Mesenchymal stem cell (in vitro differentiated cells and primary cell): Measurements from ENCODE around the gene FAT1.

ENCODE experiments used
- DNase-seq: peaks from one replicate; pipeline ENCODE4 v3.0.0-alpha.2; 2013
- H2AFZ ChIP-seq: one replicate; pipeline ENCODE4 v1.6.1; 2013; ENCODE audit warnings: low read depth, mild to moderate bottlenecking, control low read depth, inconsistent platforms, low read length, moderate library complexity
- H2AK5ac ChIP-seq: 2 replicates; pipeline ENCODE4 v1.6.1; 2013; ENCODE audit warnings: low read length, moderate library complexity, mild to moderate bottlenecking, inconsistent platforms; ENCODE audit not compliant: severe bottlenecking
- H2BK120ac ChIP-seq: one replicate; pipeline ENCODE4 v1.6.1; 2013; ENCODE audit warnings: low read depth, mild to moderate bottlenecking, inconsistent platforms, low read length, moderate library complexity
- H2BK12ac ChIP-seq, 2 experiments: one replicate each; pipeline ENCODE4 v1.6.1; 2013; ENCODE audit warnings: inconsistent platforms in 2 of 2, low read length in 2 of 2, mild to moderate bottlenecking in 2 of 2, moderate library complexity in 2 of 2, control low read depth in 1 of 2
- H2BK15ac ChIP-seq: one replicate; pipeline ENCODE4 v1.6.1; 2013; ENCODE audit warnings: mild to moderate bottlenecking, low read depth, inconsistent platforms; ENCODE audit not compliant: poor library complexity, severe bottlenecking
- H2BK5ac ChIP-seq: 2 replicates; pipeline ENCODE4 v1.6.1; 2013; ENCODE audit warnings: low read depth, mild to moderate bottlenecking, low read length, control low read depth, inconsistent platforms; ENCODE audit not compliant: poor library complexity, severe bottlenecking
- H3K14ac ChIP-seq, 2 experiments: one replicate each; pipeline ENCODE4 v1.6.1; 2013; ENCODE audit warnings: inconsistent platforms in 2 of 2, low read length in 2 of 2, control low read depth in 1 of 2, mild to moderate bottlenecking in 1 of 2, moderate library complexity in 1 of 2
- H3K18ac ChIP-seq, 2 experiments: one replicate each; pipeline ENCODE4 v1.6.1; 2013; ENCODE audit warnings: inconsistent platforms in 2 of 2, low read length in 2 of 2, control low read depth in 1 of 2, low read depth in 1 of 2, mild to moderate bottlenecking in 1 of 2
- H3K23ac ChIP-seq, 2 experiments: one replicate each; pipeline ENCODE4 v1.6.1; 2013; ENCODE audit warnings: inconsistent platforms in 2 of 2, low read length in 2 of 2, mild to moderate bottlenecking in 2 of 2, moderate library complexity in 2 of 2, control low read depth in 1 of 2
- H3K27ac ChIP-seq: 2 replicates; pipeline ENCODE4 v1.5.1; 2013; ENCODE audit warnings: mild to moderate bottlenecking, moderate library complexity, low read length, control low read depth, inconsistent platforms; ENCODE audit not compliant: poor library complexity, severe bottlenecking
- H3K27me3 ChIP-seq, 2 experiments: 2 replicates each; pipeline versions ENCODE4 v1.6.1 to v1.7.0; 2013; ENCODE audit warnings: low read length in 2 of 2, mild to moderate bottlenecking in 2 of 2, moderate library complexity in 2 of 2, control low read depth in 1 of 2, inconsistent platforms in 1 of 2; ENCODE audit not compliant: control insufficient read depth in 1 of 2, insufficient read depth in 1 of 2
- H3K36me3 ChIP-seq, 2 experiments: 2 replicates each; pipeline versions ENCODE4 v1.6.1 to v1.7.0; 2013; ENCODE audit warnings: low read length in 2 of 2, control low read depth in 1 of 2, inconsistent platforms in 1 of 2, low read depth in 1 of 2, mild to moderate bottlenecking in 1 of 2; ENCODE audit not compliant: insufficient read depth in 2 of 2, control insufficient read depth in 1 of 2
- H3K4ac ChIP-seq, 2 experiments: one replicate each; pipeline ENCODE4 v1.6.1; 2013; ENCODE audit warnings: inconsistent platforms in 2 of 2, low read length in 2 of 2, mild to moderate bottlenecking in 2 of 2, moderate library complexity in 2 of 2, control low read depth in 1 of 2, low read depth in 1 of 2
- H3K4me1 ChIP-seq: 2 replicates; pipeline ENCODE4 v1.6.1; 2013; ENCODE audit warnings: low read depth, low read length, control low read depth; ENCODE audit not compliant: control insufficient read depth, insufficient read depth
- H3K4me2 ChIP-seq: 2 replicates; pipeline ENCODE4 v1.6.1; 2013; ENCODE audit warnings: low read length, mild to moderate bottlenecking, inconsistent platforms; ENCODE audit not compliant: poor library complexity, severe bottlenecking
- H3K4me3 ChIP-seq, 2 experiments: 2 replicates each; pipeline versions ENCODE4 v1.5.1 to v1.7.0; 2013; ENCODE audit warnings: low read length in 2 of 2, mild to moderate bottlenecking in 2 of 2, control low read depth in 1 of 2, low read depth in 1 of 2; ENCODE audit not compliant: insufficient read depth in 1 of 2
- H3K79me1 ChIP-seq: replicated peaks from 2 replicates; pipeline ENCODE4 v1.6.1; 2013; ENCODE audit warnings: mild to moderate bottlenecking, control low read depth, low read length, inconsistent platforms; ENCODE audit not compliant: poor library complexity, severe bottlenecking
- H3K9ac ChIP-seq: 2 replicates; pipeline ENCODE4 v1.7.0; 2013; ENCODE audit warnings: mild to moderate bottlenecking, low read length, moderate library complexity
- H3K9me3 ChIP-seq: 2 replicates; pipeline ENCODE4 v1.7.0; 2013; ENCODE audit warnings: mild to moderate bottlenecking, low read length; ENCODE audit not compliant: control insufficient read depth
- H4K8ac ChIP-seq: one replicate; pipeline ENCODE4 v1.6.1; 2013; ENCODE audit warnings: inconsistent platforms, mild to moderate bottlenecking, low read length, moderate library complexity
- H4K91ac ChIP-seq: one replicate; pipeline ENCODE4 v1.6.1; 2013; ENCODE audit warnings: mild to moderate bottlenecking, low read length, inconsistent platforms
- WGBS: methylation state at CpG from one replicate; pipeline ENCODE4 v1.1.7; 2013; ENCODE audit warnings: mixed read lengths; 5-methylcytosine and 5-hydroxymethylcytosine counted together

Gene FAT1

DNA sequence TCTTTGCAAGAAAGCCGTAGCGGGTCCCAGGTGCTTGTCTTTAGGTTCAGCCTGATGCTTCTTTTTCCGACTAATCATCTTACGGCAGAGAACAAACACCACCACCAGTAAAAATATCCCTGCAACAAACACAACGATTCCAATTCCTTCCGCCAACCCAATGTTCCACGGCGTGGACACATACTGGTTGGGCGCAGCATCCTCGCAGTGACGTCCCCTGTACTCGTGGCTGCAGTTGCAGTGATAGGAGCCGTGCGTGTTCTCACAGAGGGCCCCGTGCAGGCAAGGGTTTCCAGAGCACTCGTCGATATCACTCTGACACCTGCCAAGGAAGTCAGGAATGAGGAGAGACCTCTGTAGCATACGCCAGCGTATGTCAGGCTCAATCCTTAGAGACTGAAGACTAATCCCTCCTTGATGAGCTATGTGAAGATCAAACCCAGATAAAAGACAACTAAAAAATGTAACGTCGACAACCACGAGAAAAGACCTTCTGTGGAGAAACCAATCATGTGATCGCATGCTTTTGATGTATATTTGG, 126.7 kb downstream of the FAT1 start:
- Histone ChIP-seq H3K18ac (no peak overlapping the region), H2AK5ac (no peak overlapping the region), H2BK15ac (no peak overlapping the region), H3K36me3 (peaks cover 56 to 100% of the 10 kb centered on the region in 2 experiments), H3K4me2 (no peak overlapping the region), H2AFZ (no peak overlapping the region), H2BK120ac (no peak overlapping the region), H3K27me3 (no peaks in the 10 kb centered on the region), H2BK12ac (no peak overlapping the region), H3K4me3 (no peak overlapping the region), H3K79me1 (peaks cover 29% of the 10 kb centered on the region), H4K8ac (peak overlapping the region; percentile 12), H3K27ac (no peak overlapping the region), H3K9ac (no peak overlapping the region), H2BK5ac (no peak overlapping the region), H3K4ac (no peak overlapping the region), H3K23ac (no peak overlapping the region), H3K4me1 (no peaks in the 10 kb centered on the region), H3K14ac (no peak overlapping the region), H3K9me3 (no peaks in the 10 kb centered on the region), H4K91ac (no peak overlapping the region)
- no peak for DNase-seq
- 97% methylated on average over 21 of the region's 23 CpGs for WGBS

DNA sequence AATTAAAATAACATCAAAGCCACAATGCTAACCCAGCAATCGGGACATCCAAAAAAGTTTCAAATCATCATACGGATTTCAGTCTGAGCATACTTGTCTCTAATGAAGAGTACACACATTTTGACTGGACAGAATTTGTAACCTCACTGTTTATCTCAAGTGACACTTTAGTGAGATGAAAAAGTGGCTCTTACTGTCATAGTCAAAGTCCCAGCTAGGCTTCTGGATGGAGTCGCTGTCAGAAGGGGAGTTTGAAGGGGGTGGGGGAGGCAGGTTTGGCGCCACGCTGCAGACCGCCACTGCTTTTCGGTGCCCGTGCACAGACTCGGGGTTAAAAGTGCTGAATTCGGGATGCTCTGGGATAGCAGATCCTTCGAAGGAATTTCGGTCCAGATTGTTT, 127.3 kb downstream of the FAT1 start:
- Histone ChIP-seq H2AK5ac (no peak overlapping the region), H3K18ac (no peak overlapping the region), H2AFZ (no peak overlapping the region), H3K4me1 (no peaks in the 10 kb centered on the region), H4K8ac (peak overlapping the region; percentile 2), H3K27me3 (no peaks in the 10 kb centered on the region), H4K91ac (no peak overlapping the region), H2BK120ac (no peak overlapping the region), H3K36me3 (peaks cover 59 to 100% of the 10 kb centered on the region in 2 experiments), H3K14ac (no peak overlapping the region), H3K4me2 (no peak overlapping the region), H3K4me3 (no peak overlapping the region), H3K23ac (no peak overlapping the region), H3K27ac (no peak overlapping the region), H2BK15ac (no peak overlapping the region), H2BK12ac (no peak overlapping the region), H3K9me3 (no peaks in the 10 kb centered on the region), H3K79me1 (peaks cover 31% of the 10 kb centered on the region), H2BK5ac (no peak overlapping the region), H3K9ac (no peak overlapping the region), H3K4ac (no peak overlapping the region)
- DNase-seq, result no peak
- 98% methylated on average over 12 of the region's 12 CpGs for WGBS

DNA sequence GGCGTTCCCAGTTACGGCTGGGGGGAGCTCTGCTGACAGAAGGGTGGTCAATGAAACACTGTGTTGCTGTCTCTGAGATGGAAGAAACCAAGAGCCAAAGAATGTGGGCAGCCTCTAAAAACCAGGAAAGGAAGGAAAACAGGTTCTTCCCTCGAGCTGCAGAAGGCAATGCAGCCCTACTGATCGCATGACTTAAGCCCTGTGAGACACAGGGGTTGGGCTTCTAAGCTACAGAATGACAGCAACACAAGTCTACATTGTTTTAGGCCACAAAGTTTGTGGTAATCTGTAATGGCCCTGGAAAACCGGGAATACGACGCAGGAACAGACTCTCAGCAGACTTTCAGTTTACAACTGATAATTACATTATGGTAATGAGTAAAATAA, 130.1 kb downstream of the FAT1 start:
- H4K8ac ChIP-seq, result no peak overlapping the region
- H3K4me3 ChIP-seq, result no peak overlapping the region
- H4K91ac ChIP-seq, result no peak overlapping the region
- no peak overlapping the region for H2BK5ac ChIP-seq
- DNase-seq, result no peak
- no peak overlapping the region for H3K9ac ChIP-seq
- H3K14ac ChIP-seq, result no peak overlapping the region
- H2BK12ac ChIP-seq, result no peak overlapping the region
- H3K79me1 ChIP-seq, result peaks cover 25% of the 10 kb centered on the region
- no peak overlapping the region for H2BK15ac ChIP-seq
- no peaks in the 10 kb centered on the region for H3K9me3 ChIP-seq
- no peak overlapping the region for H3K23ac ChIP-seq
- WGBS, result 93% methylated on average over 4 of the region's 7 CpGs
- H3K27ac ChIP-seq, result no peak overlapping the region
- H2AFZ ChIP-seq, result no peak overlapping the region
- H2BK120ac ChIP-seq, result no peak overlapping the region
- no peak overlapping the region for H2AK5ac ChIP-seq
- no peaks in the 10 kb centered on the region for H3K27me3 ChIP-seq
- peaks cover 51 to 100% of the 10 kb centered on the region in 2 experiments for H3K36me3 ChIP-seq
- no peak overlapping the region for H3K4ac ChIP-seq
- H3K4me1 ChIP-seq, result no peaks in the 10 kb centered on the region
- no peak overlapping the region for H3K4me2 ChIP-seq
- no peak overlapping the region for H3K18ac ChIP-seq

DNA sequence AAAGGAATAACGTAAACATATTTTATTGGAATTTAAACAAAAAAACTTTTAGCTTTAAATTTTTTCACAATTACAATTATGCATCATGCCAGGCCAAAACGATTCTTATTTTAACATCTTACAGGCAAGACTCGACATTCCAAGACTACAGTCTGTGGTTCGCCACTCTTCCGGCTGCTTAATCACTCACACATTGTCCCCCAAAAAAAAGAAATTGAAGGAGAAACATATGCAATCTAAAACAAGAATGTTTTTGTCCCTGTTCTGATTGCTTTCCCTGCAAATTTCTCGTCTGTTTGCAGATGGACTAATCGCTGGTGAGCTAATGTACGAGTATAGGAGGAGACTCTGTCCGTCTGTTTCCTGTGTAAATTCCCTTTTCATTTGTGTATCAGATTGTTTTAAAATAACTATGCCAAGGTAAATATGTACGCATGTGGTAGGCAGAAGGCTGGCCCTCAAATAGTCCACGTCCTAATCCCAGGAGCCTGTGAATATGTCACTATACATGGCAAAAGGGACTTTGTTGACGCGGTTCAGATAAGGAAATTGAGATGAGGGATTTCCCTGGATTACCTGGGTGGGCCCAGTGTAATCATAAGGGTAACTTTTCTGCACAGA, 130.6 kb downstream of the FAT1 start:
- Histone ChIP-seq H2BK12ac (no peak overlapping the region), H2AK5ac (no peak overlapping the region), H4K8ac (no peak overlapping the region), H3K4me2 (no peak overlapping the region), H3K4me1 (no peaks in the 10 kb centered on the region), H3K18ac (no peak overlapping the region), H3K9me3 (no peaks in the 10 kb centered on the region), H2BK120ac (no peak overlapping the region), H2AFZ (no peak overlapping the region), H3K27ac (no peak overlapping the region), H3K79me1 (peaks cover 24% of the 10 kb centered on the region), H3K36me3 (peaks cover 53 to 100% of the 10 kb centered on the region in 2 experiments), H3K4me3 (no peak overlapping the region), H3K4ac (no peak overlapping the region), H3K14ac (no peak overlapping the region), H2BK5ac (no peak overlapping the region), H4K91ac (no peak overlapping the region), H3K9ac (no peak overlapping the region), H2BK15ac (no peak overlapping the region), H3K23ac (no peak overlapping the region), H3K27me3 (no peaks in the 10 kb centered on the region)
- no peak for DNase-seq
- 96% methylated on average over 13 of the region's 13 CpGs for WGBS
